Neural crest cell (in vitro differentiated cells): Measurements from ENCODE around the gene PLXNA3. TPM values are rescaled to one million over a fixed set of nuclear protein-coding genes. Genes with fewer than 3 reads are reported as not detected.

Experiments
- microRNA-seq: library from miRNA; unstranded; fragments of <30 nt; microRNA quantifications from one replicate; pipeline ENCODE4, GENCODE V29; 2020
- total RNA-seq: library from RNA; stranded (reverse); gene quantifications from 2 replicates; pipeline ENCODE4 v1.2.1, GENCODE V29; 2021

Gene PLXNA3
- total RNA-seq, 1 donor from 2014 or later: 75.1 TPM

Small RNAs within 50 kb of the gene (microRNA-seq; reads per million reads assigned to microRNA genes)
- 11.8 reads per million, percentile 23 among the genes with 10 or more reads in this experiment for gene MIR6858

Other genes starting within 250 kb of the PLXNA3 start
- gene OPN1MW2, start 238.5 kb upstream of the PLXNA3 start, total RNA-seq: not detected in 2 replicates
- not detected in 2 replicates for gene OPN1MW3, start 200.7 kb upstream of the PLXNA3 start, total RNA-seq
- not detected in 2 replicates for gene TEX28, start 163.2 kb upstream of the PLXNA3 start, total RNA-seq
- gene TKTL1, start 162.5 kb upstream of the PLXNA3 start, total RNA-seq: 0.91 and 1.1 TPM in 2 replicates
- 786 and 809 TPM in 2 replicates for gene FLNA, start 83.6 kb upstream of the PLXNA3 start, total RNA-seq
- gene EMD, start 79.0 kb upstream of the PLXNA3 start, total RNA-seq: 54.3 and 56.8 TPM in 2 replicates
- gene RPL10, start 59.9 kb upstream of the PLXNA3 start, total RNA-seq: 2,853 and 2,857 TPM in 2 replicates
- gene DNASE1L1, start 49.0 kb upstream of the PLXNA3 start, total RNA-seq: 9.3 and 11.5 TPM in 2 replicates
- 45.7 and 47.1 TPM in 2 replicates for gene TAFAZZIN, start 46.7 kb upstream of the PLXNA3 start, total RNA-seq
- gene ATP6AP1, start 29.6 kb upstream of the PLXNA3 start, total RNA-seq: 78.2 and 79.8 TPM in 2 replicates
- 206 and 210 TPM in 2 replicates for gene GDI1, start 21.1 kb upstream of the PLXNA3 start, total RNA-seq
- gene FAM50A, start 14.1 kb upstream of the PLXNA3 start, total RNA-seq: 68.8 and 69.0 TPM in 2 replicates
- 20.7 and 22.6 TPM in 2 replicates for gene LAGE3, start 21.0 kb downstream of the PLXNA3 start, total RNA-seq
- gene UBL4A, start 28.3 kb downstream of the PLXNA3 start, total RNA-seq: 39.2 and 39.5 TPM in 2 replicates
- gene SLC10A3, start 32.3 kb downstream of the PLXNA3 start, total RNA-seq: 7.8 TPM in 2 replicates
- 25.8 and 29.9 TPM in 2 replicates for gene FAM3A, start 58.0 kb downstream of the PLXNA3 start, total RNA-seq
- gene G6PD, start 88.6 kb downstream of the PLXNA3 start, total RNA-seq: 84.4 and 93.9 TPM in 2 replicates
- 20.3 and 21.3 TPM in 2 replicates for gene IKBKG, start 89.3 kb downstream of the PLXNA3 start, total RNA-seq
- gene CTAG1A, start 126.9 kb downstream of the PLXNA3 start, total RNA-seq: not detected in 2 replicates
- gene CTAG1B, start 161.0 kb downstream of the PLXNA3 start, total RNA-seq: not detected in 2 replicates
- not detected in 2 replicates for gene CTAG2, start 195.3 kb downstream of the PLXNA3 start, total RNA-seq